NCI-H1092 treated with DMSO at 0.1 percent for 48 hours (cell line): ENCODE measurements around the gene FAM89A.

Experiments used
- DNase-seq: peaks from one replicate; lab custom pipeline; 2025; lab: John Stamatoyannopoulos, UW

The FAM89A gene

GRCh38 chr1:231040019-231040799 is at the start of gene FAM89A:
Gene FAM89A (minus strand): TSS chr1:231040254. CDS start chr1:231040211, 43 bp downstream.
- DNase-seq = no peak

- no peak for DNase-seq
These were observed 44.3 kb upstream of the FAM89A start for GRCh38 chr1:231084353-231084752.

DNA sequence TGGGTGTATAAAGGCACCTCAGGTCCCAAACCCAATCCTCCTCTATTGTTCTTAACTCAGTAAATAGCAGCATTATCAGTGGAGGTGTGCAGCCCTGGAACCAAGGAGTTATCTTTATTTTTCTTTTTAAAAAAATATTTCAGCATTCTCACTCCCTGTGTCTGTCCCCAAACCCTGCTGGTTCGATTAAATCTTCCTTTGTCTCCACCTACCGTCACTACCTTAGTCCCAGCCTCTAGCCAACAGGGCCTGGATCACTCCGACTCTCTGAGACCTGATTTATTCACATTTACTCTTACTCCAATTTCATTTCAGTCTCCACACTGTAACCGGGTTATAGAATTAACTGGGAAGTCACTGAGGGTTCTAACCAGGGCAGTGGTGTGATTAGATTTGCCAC is 39.1 kb upstream of the FAM89A start:
- DNase-seq = no peak

GRCh38 chr1:231078250-231078649 is 38.2 kb upstream of the FAM89A start:
- no peak for DNase-seq

DNA sequence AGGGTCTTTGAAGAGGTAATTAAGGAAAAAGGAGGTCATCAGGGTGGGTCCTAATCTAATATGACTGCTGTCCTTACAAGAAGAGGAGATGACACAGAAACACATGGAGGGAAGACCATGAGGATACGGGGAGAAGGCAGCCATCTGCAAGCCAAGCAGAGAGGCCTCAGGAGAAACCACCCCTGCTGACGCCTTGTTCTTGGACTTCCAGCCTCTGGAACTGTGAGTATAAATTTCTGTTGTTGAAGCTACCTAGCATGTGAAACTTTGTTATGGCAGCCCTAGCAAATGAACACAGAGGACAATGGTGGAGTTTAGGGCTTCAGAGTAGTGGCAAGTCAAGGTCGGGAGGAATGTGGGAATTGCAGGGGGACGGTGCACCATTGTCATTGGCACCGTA is 36.7 kb upstream of the FAM89A start:
- no peak for DNase-seq

- no peak for DNase-seq
These were observed 35.4 kb upstream of the FAM89A start for GRCh38 chr1:231075497-231075896.

DNA sequence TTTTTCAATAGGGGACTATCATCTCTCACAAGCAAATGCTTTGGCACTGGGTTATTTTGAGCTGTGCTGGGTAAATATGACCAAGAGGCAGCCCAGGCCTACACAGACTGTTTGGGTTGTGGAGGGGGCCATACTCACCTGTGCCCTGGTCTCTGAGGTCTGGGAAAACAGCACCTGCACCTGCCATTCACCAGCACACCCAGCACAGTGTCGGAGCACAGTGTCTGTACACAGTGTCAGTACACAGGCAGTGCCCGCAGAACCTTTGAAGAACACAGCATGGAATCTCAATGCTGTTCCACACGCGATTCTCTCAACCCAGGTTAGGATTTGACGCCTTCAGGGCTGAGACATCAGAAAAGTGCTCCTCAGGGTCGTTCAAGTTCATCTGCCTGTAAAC is 35.0 kb upstream of the FAM89A start:
- no peak for DNase-seq

- no peak for DNase-seq
These were observed 34.0 kb upstream of the FAM89A start for GRCh38 chr1:231074046-231074445.

GRCh38 chr1:231073331-231073730 is 33.3 kb upstream of the FAM89A start:
- DNase-seq = no peak

GRCh38 chr1:231072502-231073094 is 32.5 kb upstream of the FAM89A start:
- no peak for DNase-seq

- DNase-seq = no peak
These were observed 32.0 kb upstream of the FAM89A start for GRCh38 chr1:231072041-231072440.

DNA sequence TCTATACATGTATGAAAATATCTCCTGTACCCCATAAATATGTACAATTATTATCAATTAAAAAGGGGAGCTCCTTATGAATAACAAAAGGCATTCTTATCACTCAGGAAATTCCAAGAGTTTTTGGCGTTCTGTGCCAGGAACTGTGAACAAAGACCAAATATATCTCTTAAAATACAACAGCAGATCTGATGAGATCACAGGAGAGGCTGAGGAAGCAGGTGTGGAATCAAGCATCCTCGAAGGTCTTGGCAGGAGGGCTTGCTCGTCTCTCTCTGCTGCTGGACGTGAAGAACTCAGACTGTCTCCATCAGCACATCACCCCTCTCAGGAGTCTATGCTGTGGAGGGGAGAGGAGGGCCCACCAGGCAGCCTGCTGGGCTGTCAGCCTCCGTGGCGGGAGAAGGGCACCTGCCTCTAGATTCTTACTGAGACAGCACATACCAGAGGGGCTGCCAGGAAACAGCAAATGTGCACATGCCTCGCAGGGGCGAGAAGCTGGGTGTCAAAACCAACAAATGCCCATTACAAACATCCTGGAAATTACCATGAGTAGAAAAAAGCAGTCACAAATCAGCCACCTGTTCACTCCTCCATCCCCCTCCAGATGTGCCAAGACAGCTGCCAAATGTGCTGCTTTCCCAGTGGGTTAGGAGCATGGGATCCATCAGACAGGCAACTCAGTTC is 30.8 kb upstream of the FAM89A start:
- no peak for DNase-seq

- DNase-seq = no peak
These were observed 29.3 kb upstream of the FAM89A start for GRCh38 chr1:231069333-231069732.

DNA sequence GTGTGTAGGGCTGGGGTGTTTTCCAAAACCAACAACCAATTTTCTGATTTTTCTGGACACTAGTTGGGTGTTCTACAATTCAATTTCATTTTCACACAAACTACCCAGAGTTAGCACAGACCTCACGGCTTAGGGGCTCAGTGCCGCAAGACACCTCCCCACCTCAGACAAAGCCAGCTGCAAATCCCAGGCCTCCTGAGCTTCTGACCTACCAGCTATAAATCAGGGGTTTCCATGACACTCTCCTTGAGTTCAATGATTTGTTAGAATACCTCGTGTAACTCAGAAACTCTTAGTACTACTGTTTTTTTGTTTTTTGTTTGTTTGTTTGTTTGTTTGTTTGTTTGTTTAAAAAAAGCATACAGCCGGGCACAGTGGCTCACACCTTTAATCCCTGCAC is 28.7 kb upstream of the FAM89A start:
- DNase-seq = no peak

GRCh38 chr1:231065510-231066241 is 25.6 kb upstream of the FAM89A start:
- DNase-seq = no peak

GRCh38 chr1:231064418-231064817 is 24.4 kb upstream of the FAM89A start:
- DNase-seq = no peak

DNA sequence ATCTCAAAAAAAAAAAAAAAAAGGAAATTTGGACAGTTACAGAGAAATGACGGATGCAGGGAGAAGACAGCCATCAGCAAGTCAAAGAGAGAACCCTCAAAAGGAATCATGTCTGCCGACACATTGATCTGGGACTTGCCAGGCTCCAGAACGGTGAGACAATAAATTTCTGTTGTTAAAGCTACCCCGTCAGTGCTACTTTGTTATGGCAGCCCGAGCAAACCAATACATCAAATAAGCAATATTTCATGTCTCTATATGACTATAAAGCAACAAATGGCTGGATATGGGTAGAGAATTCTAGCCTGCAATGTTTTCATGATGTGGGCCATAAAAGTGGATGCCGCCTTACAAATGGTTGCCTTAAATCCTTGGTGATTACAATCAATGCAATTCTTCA is 23.3 kb upstream of the FAM89A start:
- DNase-seq = no peak

DNA sequence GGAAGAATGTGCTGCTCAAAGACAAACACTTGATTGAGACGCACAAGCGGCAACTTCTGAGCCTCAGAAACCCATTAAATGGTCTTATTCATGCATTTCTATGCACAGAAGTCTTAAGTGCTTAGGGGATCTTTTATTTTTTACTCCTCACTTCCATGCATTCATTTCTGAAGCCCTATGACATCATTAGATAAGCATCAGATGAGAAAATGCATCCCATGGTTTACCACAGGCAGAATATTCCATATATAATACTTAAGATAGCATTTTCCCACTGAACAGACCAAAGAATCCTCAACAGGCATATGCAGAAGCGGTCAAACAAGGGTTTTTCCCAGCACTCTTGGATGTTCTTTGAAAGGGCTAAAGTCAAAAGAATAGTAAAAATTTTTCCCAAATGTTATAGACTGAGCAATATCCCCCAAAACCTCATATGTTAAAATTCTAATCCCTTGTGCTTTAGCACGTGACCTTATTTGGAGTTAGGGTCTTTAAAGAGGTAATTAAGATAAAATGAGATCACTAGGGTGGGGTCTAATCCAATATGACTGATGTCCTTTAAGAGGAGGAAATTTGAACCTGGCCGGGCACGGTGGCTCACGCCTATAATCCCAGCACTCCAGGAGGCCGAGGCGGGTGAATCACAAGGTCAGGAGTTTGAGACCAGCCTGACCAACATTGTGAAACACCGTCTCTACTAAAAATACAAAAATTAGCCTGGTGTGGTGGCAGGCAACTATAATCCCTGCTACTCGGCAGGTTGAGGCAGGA is 22.6 kb upstream of the FAM89A start:
- DNase-seq = no peak

DNA sequence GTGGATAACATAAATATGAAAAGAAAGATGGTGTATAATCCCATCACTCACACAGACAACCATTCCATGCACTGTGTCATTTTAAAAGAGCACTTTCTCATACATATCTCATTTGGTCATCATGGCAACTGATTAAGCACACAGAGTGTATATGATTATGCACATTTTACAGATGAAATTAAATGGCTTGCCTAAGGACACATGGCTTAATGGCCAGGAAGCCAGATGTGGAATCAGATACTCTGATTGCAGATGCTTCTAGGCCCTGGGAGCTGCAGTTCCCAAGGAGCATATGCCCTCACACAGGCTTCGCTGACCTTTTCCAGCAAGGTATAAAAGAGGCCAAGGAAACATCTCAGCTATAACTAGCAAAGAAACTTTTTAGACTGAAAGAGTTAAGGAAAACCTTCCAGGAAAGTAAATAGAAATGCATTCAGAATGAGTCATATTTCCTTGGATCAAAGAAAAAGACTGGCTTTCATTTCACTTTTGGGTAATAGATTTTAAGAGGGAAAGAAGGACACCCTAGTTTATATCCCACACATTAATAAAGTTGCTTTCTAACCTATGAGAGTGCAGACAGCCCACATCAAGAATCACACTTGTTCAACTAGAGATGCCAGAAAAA is 19.6 kb upstream of the FAM89A start:
- no peak for DNase-seq

GRCh38 chr1:231058416-231059109 is 18.5 kb upstream of the FAM89A start:
- no peak for DNase-seq

- no peak for DNase-seq
These were observed 17.4 kb upstream of the FAM89A start for GRCh38 chr1:231057410-231057809.
